Gastrocnemius medialis (tissue), 4 donors: ENCODE data around the gene TMEM266.

Experiments
- CTCF ChIP-seq, 5 experiments: fragments of 450-650 bp in 3 of 5; fragments of 200-600 bp in 2 of 5; sonication (generic) in 2 of 5; IDR thresholded peaks in 4 of 5; conservative IDR thresholded peaks in 1 of 5; 1 replicate in 4 of 5; 2 replicates in 1 of 5; pipeline ENCODE4 v1.5.1; 2016 to 2019; ENCODE audit warnings: antibody characterized with exemption in 5 of 5, mild to moderate bottlenecking in 3 of 5, moderate library complexity in 3 of 5
- POLR2A ChIP-seq, 2 donors: fragments of 450-650 bp; IDR thresholded peaks; one replicate each; pipeline ENCODE4 v1.6.1; 2017; ENCODE audit warnings: antibody characterized with exemption in 2 of 2, mild to moderate bottlenecking in 2 of 2, moderate library complexity in 2 of 2

GRCh38 chr15:76235186-76235826 lies 175.5 kb downstream of the TMEM266 start:
- TF ChIP-seq CTCF (IDR thresholded peaks at IDR 0.05 in 4 of 5, conservative IDR thresholded peaks at IDR 0.05 in 1 of 5) = peak in 4 of 5 experiments; percentile 34 to 63 (median 42)
- no peak for TF ChIP-seq POLR2A (IDR thresholded peaks at IDR 0.05)
